Tibial artery (tissue), 4 donors: ENCODE results near the gene COL6A3.

Experiments
- DNase-seq, 2 donors: peaks; one replicate each; pipeline ENCODE4 v3.0.0-alpha.2; 2019
- H3K27ac ChIP-seq, 2 donors: fragments of 200-600 bp; sonication (generic) in 1 of 2; 1 replicate in 1 of 2; 2 replicates in 1 of 2; pipeline ENCODE4 v1.5.1; 2018 to 2019; ENCODE audit warnings: mild to moderate bottlenecking in 1 of 2
- H3K27me3 ChIP-seq, 2 donors: fragments of 200-600 bp; sonication (generic) in 1 of 2; one replicate each; pipeline versions ENCODE4 v1.5.1 to v1.6.0; 2016 to 2019
- H3K36me3 ChIP-seq, 3 donors: fragments of 200-600 bp; sonication (generic) in 2 of 3; one replicate each; pipeline ENCODE4 v1.5.1; 2016 to 2019; ENCODE audit warnings: mild to moderate bottlenecking in 2 of 3
- H3K4me1 ChIP-seq, 4 donors: fragments of 200-600 bp; sonication (generic) in 2 of 4; 1 replicate in 3 of 4; 2 replicates in 1 of 4; pipeline ENCODE4 v1.5.1; 2016 to 2019
- H3K4me3 ChIP-seq, 2 donors: fragments of 200-600 bp; sonication (generic) in 1 of 2; 1 replicate in 1 of 2; 2 replicates in 1 of 2; pipeline ENCODE4 v1.5.1; 2018 to 2019; ENCODE audit warnings: mild to moderate bottlenecking in 2 of 2
- H3K9me3 ChIP-seq, 3 donors: fragments of 200-600 bp; sonication (generic) in 1 of 3; one replicate each; pipeline ENCODE4 v1.5.1; 2016 to 2019
- intact Hi-C: fragments of 100-400 bp; cut with DNase I; formaldehyde crosslinking; loops from one replicate; pipeline ENCODE4 v1.15.0; 2023; ENCODE audit warnings: low total_unique reads
- TF ChIP-seq, protein P1 (sequence below), 2 experiments: fragments of 200-600 bp in 1 of 2; fragments of 450-650 bp in 1 of 2; IDR thresholded peaks; one replicate each; pipeline ENCODE4 v1.5.1; 2017 to 2019; ENCODE audit warnings: antibody characterized with exemption in 2 of 2, mild to moderate bottlenecking in 1 of 2, moderate library complexity in 1 of 2

Gene COL6A3

DNA sequence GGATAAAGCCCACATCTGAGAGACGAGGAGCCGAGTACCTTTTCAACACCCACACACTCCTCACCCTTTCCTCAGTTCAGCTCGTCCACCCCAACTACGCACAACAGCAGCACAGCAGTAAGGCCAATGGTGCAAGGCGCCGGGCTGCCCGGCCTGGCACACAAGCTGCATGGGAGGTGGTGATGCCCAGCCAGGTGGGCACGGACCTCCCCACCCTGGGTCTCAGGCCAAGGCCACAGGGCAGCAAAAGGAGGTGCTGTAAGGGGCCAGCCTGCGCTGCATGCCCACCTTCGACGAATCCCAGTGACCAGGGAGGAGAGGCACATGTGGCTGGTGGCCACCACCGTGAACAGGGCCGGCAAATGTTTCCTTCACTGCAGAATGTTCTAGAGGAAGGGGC is 36.6 kb upstream of the COL6A3 start:
- peaks cover 0 to 40% (median 28%) of the 10 kb centered on the region in 4 donors for H3K4me1 ChIP-seq
- TF ChIP-seq, protein P1, sequence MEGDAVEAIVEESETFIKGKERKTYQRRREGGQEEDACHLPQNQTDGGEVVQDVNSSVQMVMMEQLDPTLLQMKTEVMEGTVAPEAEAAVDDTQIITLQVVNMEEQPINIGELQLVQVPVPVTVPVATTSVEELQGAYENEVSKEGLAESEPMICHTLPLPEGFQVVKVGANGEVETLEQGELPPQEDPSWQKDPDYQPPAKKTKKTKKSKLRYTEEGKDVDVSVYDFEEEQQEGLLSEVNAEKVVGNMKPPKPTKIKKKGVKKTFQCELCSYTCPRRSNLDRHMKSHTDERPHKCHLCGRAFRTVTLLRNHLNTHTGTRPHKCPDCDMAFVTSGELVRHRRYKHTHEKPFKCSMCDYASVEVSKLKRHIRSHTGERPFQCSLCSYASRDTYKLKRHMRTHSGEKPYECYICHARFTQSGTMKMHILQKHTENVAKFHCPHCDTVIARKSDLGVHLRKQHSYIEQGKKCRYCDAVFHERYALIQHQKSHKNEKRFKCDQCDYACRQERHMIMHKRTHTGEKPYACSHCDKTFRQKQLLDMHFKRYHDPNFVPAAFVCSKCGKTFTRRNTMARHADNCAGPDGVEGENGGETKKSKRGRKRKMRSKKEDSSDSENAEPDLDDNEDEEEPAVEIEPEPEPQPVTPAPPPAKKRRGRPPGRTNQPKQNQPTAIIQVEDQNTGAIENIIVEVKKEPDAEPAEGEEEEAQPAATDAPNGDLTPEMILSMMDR (IDR thresholded peaks at IDR 0.05), result no peak
- intact Hi-C loops, result no loop called here
- DNase-seq, result no peak
- H3K9me3 ChIP-seq, result no peaks in the 10 kb centered on the region
- H3K36me3 ChIP-seq, result no peaks in the 10 kb centered on the region
- H3K27ac ChIP-seq, result peak overlapping the region; percentile 78 to 91
- no peaks in the 10 kb centered on the region for H3K27me3 ChIP-seq
- H3K4me3 ChIP-seq, result no peak overlapping the region

DNA sequence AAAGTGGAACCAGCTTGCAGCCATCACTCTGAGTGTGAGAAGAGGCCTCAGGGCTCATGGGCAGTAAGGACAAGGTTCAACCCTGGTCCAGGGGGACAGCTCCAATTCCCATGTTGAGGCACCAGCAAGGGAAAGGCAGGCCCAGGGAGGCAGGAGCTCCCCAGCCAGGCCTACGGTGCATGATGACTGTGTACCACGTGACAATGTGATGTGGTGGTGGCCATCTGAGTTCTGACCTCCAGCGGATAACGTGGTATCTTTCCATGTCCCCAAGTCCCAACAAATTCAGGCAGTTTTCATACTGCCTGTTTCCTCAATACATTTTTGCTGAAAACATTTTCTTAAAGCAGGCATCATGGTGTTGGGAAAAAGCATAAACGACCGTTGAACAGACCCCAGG is 36.1 kb upstream of the COL6A3 start:
- H3K4me1 ChIP-seq, result peaks cover 0 to 36% (median 23%) of the 10 kb centered on the region in 4 donors
- intact Hi-C loops, result no loop called here
- peak overlapping the region; percentile 78 to 91 for H3K27ac ChIP-seq
- no peaks in the 10 kb centered on the region for H3K9me3 ChIP-seq
- H3K36me3 ChIP-seq, result no peaks in the 10 kb centered on the region
- no peaks in the 10 kb centered on the region for H3K27me3 ChIP-seq
- H3K4me3 ChIP-seq, result no peak overlapping the region
- DNase-seq, result no peak
- TF ChIP-seq, protein P1 (IDR thresholded peaks at IDR 0.05), result no peak

DNA sequence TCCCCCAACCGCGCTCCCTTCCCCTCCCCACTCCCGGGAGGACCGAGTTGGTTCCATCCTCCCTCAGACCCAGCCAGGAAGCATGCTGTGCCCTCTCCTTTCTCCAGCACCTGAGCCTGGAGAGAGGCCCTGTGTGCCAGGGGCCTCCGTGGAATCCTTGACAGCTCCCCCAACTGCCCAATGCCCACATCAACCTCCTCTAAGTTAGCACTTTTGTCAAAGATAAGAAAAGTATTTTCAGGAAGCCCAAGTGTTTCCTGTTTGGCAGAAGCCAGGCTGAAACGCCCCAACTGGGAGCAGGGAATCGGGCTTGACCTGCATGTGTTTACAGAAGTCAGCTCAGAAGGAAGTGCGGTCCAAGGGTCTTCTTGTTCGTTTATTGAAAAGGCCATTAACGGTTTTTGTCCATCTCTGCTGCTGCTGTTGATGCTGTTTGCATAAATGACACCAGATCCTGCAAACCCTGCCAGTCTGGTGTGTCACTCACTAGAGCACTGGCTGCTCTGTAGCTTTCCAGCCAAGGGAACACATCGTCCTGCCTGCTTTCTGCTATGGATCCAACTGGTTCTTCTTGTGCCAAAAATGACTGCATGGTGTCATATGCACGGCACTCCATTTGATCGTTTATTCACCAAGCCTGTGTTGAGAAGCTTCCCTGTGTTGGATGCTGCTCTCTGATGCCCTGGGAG is 35.4 kb upstream of the COL6A3 start:
- intact Hi-C loops, result no loop called here
- peak overlapping the region in 1 of 2 donors; percentile 24 for H3K4me3 ChIP-seq
- no peaks in the 10 kb centered on the region for H3K9me3 ChIP-seq
- TF ChIP-seq, protein P1 (IDR thresholded peaks at IDR 0.05), result no peak
- no peaks in the 10 kb centered on the region for H3K27me3 ChIP-seq
- no peaks in the 10 kb centered on the region for H3K36me3 ChIP-seq
- peak overlapping the region; percentile 78 to 91 for H3K27ac ChIP-seq
- H3K4me1 ChIP-seq, result peaks cover 0 to 34% (median 22%) of the 10 kb centered on the region in 4 donors
- peak; percentile 92 to 94 for DNase-seq

DNA sequence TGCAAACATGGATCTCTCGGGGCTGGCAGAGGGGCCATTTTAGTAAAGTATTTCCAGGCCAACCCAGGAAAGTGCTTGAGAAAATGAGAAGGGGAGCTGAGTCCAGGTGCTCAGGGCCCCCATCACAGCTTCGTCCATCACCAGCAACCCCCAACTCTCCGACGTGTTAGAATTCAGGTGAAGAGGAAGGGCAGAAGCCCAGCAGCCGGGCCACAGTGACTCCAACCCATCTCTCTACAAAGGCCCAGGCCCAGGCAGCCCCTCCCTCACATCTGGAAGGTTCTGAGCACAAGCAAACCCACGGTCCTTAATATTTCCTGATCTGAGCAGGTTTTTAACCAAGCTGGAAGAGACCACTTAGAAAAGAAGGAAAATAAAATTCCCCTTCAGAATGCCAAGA is 34.7 kb upstream of the COL6A3 start:
- TF ChIP-seq, protein P1 (IDR thresholded peaks at IDR 0.05), result no peak
- Histone ChIP-seq H3K27me3 (no peaks in the 10 kb centered on the region), H3K4me1 (peaks cover 0 to 34% (median 22%) of the 10 kb centered on the region in 4 donors), H3K27ac (peak overlapping the region; percentile 78 to 91), H3K9me3 (no peaks in the 10 kb centered on the region), H3K36me3 (no peaks in the 10 kb centered on the region), H3K4me3 (no peak overlapping the region)
- intact Hi-C loops, result no loop called here
- no peak for DNase-seq

DNA sequence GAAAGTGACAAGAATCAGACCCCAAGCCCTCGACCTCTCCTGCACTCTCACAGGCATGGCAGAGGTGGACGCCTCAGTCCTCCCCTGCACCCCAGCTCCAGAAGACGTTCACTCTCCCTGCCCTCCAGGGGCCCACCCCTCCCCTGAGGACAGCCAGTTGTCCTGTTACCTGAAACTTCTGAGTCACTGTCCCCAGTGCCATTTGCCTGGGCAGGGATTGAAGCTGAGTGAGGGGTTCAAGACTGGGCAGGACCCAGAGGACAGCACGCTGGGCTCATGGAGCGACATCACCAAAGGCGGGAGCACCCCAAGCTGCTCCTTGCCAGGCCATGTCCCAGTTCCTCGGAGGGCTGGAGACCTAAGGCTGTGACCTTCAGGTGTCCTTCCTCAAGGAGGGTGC is 34.2 kb upstream of the COL6A3 start:
- DNase-seq, result no peak
- intact Hi-C loops, result no loop called here
- Histone ChIP-seq H3K4me1 (peaks cover 0 to 34% (median 22%) of the 10 kb centered on the region in 4 donors), H3K27ac (peak overlapping the region; percentile 78 to 91), H3K4me3 (no peak overlapping the region), H3K27me3 (no peaks in the 10 kb centered on the region), H3K36me3 (no peaks in the 10 kb centered on the region), H3K9me3 (no peaks in the 10 kb centered on the region)
- TF ChIP-seq, protein P1 (IDR thresholded peaks at IDR 0.05), result no peak
